Vagina (tissue), 2 donors: ENCODE measurements around the gene GCM1. TPM values are rescaled to one million over a fixed set of nuclear protein-coding genes. Genes with fewer than 3 reads are reported as not detected.

Experiments used
- DNase-seq, 2 donors: peaks; one replicate each; pipeline ENCODE4 v3.0.0-alpha.2; 2017; ENCODE audit errors: extremely low spot score in 2 of 2
- H3K27ac ChIP-seq: fragments of 200-600 bp; sonication (generic); one replicate; pipeline ENCODE4 v1.5.1; 2019
- H3K27me3 ChIP-seq: fragments of 200-600 bp; sonication (generic); one replicate; pipeline ENCODE4 v1.5.1; 2019
- H3K36me3 ChIP-seq, 2 donors: fragments of 200-600 bp; sonication (generic); one replicate each; pipeline ENCODE4 v1.5.1; 2017 to 2019
- H3K4me1 ChIP-seq: fragments of 200-600 bp; sonication (generic); one replicate; pipeline ENCODE4 v1.5.1; 2019
- H3K4me3 ChIP-seq, 2 donors: fragments of 200-600 bp; sonication (generic); 1 replicate in 1 of 2; 2 replicates in 1 of 2; pipeline ENCODE4 v1.5.1; 2016 to 2019
- H3K9me3 ChIP-seq: fragments of 200-600 bp; sonication (generic); one replicate; pipeline ENCODE4 v1.5.1; 2019
- CTCF ChIP-seq, 3 experiments: fragments of 450-650 bp in 2 of 3; fragments of 200-600 bp in 1 of 3; sonication (generic) in 1 of 3; IDR thresholded peaks; one replicate each; pipeline ENCODE4 v1.5.1; 2017 to 2019; ENCODE audit warnings: antibody characterized with exemption in 3 of 3, mild to moderate bottlenecking in 2 of 3, moderate library complexity in 2 of 3
- POLR2A ChIP-seq, 2 donors: fragments of 450-650 bp; IDR thresholded peaks; one replicate each; pipeline ENCODE4 v1.6.1; 2017; ENCODE audit warnings: antibody characterized with exemption in 2 of 2, mild to moderate bottlenecking in 2 of 2, moderate library complexity in 2 of 2
- POLR2AphosphoS5 ChIP-seq, 2 donors: sonication (generic); formaldehyde crosslinking; IDR thresholded peaks; one replicate each; pipeline ENCODE4 v1.9.0; 2017; ENCODE audit warnings: antibody characterized with exemption in 2 of 2, mild to moderate bottlenecking in 2 of 2, low read depth in 1 of 2; ENCODE audit not compliant: insufficient read depth in 1 of 2
- intact Hi-C: fragments of 100-400 bp; cut with DNase I; formaldehyde crosslinking; loops from one replicate; pipeline ENCODE4 v1.15.1; 2023
- total RNA-seq: library from RNA; depleted of rRNA; stranded (reverse); fragments of >200 nt; gene quantifications from one replicate; pipeline ENCODE4 v1.2.3, GENCODE V29; 2016

GCM1 gene
- total RNA-seq, 1 donor from 2014 or later: not detected

- H3K27me3 ChIP-seq: no peaks in the 10 kb centered on the region
- no peaks in the 10 kb centered on the region for H3K36me3 ChIP-seq
- H3K4me1 ChIP-seq: no peaks in the 10 kb centered on the region
- H3K9me3 ChIP-seq: no peaks in the 10 kb centered on the region
- H3K4me3 ChIP-seq: no peak overlapping the region
- no peak overlapping the region for H3K27ac ChIP-seq
- intact Hi-C loops: no loop called here
- no peak for DNase-seq
- no peak for TF ChIP-seq POLR2A (IDR thresholded peaks at IDR 0.05)
- TF ChIP-seq POLR2AphosphoS5 (IDR thresholded peaks at IDR 0.05; ENCODE audit: insufficient read depth in 1 of 2, low read depth in 1 of 2): no peak
- TF ChIP-seq CTCF (IDR thresholded peaks at IDR 0.05): no peak
Observed at GRCh38 chr6:53133961-53134360, 14.7 kb downstream of the GCM1 start.

GRCh38 chr6:53130569-53131290, 17.9 kb downstream of the GCM1 start:
- H3K27ac ChIP-seq: no peak overlapping the region
- no peaks in the 10 kb centered on the region for H3K36me3 ChIP-seq
- no peak for DNase-seq
- no peak overlapping the region for H3K4me3 ChIP-seq
- TF ChIP-seq POLR2A (IDR thresholded peaks at IDR 0.05) (no peak), CTCF (IDR thresholded peaks at IDR 0.05) (no peak), POLR2AphosphoS5 (IDR thresholded peaks at IDR 0.05; ENCODE audit: insufficient read depth in 1 of 2, low read depth in 1 of 2) (no peak)
- H3K27me3 ChIP-seq: no peaks in the 10 kb centered on the region
- no peaks in the 10 kb centered on the region for H3K4me1 ChIP-seq
- no peaks in the 10 kb centered on the region for H3K9me3 ChIP-seq
- intact Hi-C loops: no loop called here

GRCh38 chr6:53128842-53129241, 19.8 kb downstream of the GCM1 start:
- intact Hi-C loops: no loop called here
- Histone ChIP-seq H3K9me3 (no peaks in the 10 kb centered on the region), H3K4me1 (no peaks in the 10 kb centered on the region), H3K27me3 (no peaks in the 10 kb centered on the region), H3K36me3 (no peaks in the 10 kb centered on the region), H3K27ac (no peak overlapping the region), H3K4me3 (no peak overlapping the region)
- TF ChIP-seq POLR2AphosphoS5 (IDR thresholded peaks at IDR 0.05; ENCODE audit: insufficient read depth in 1 of 2, low read depth in 1 of 2) (no peak), POLR2A (IDR thresholded peaks at IDR 0.05) (no peak), CTCF (IDR thresholded peaks at IDR 0.05) (no peak)
- DNase-seq: no peak

GRCh38 chr6:53125276-53125675, 23.4 kb downstream of the GCM1 start:
- H3K9me3 ChIP-seq: no peaks in the 10 kb centered on the region
- no peaks in the 10 kb centered on the region for H3K36me3 ChIP-seq
- intact Hi-C loops: no loop called here
- no peak overlapping the region for H3K27ac ChIP-seq
- no peak overlapping the region for H3K4me3 ChIP-seq
- no peaks in the 10 kb centered on the region for H3K4me1 ChIP-seq
- DNase-seq: no peak
- no peak for TF ChIP-seq CTCF (IDR thresholded peaks at IDR 0.05)
- TF ChIP-seq POLR2A (IDR thresholded peaks at IDR 0.05): no peak
- TF ChIP-seq POLR2AphosphoS5 (IDR thresholded peaks at IDR 0.05; ENCODE audit: insufficient read depth in 1 of 2, low read depth in 1 of 2): no peak
- H3K27me3 ChIP-seq: no peaks in the 10 kb centered on the region

- Histone ChIP-seq H3K4me1 (peaks cover 5% of the 10 kb centered on the region), H3K9me3 (no peaks in the 10 kb centered on the region), H3K36me3 (no peaks in the 10 kb centered on the region), H3K27me3 (no peaks in the 10 kb centered on the region), H3K4me3 (no peak overlapping the region), H3K27ac (no peak overlapping the region)
- TF ChIP-seq POLR2AphosphoS5 (IDR thresholded peaks at IDR 0.05; ENCODE audit: insufficient read depth in 1 of 2, low read depth in 1 of 2) (no peak), POLR2A (IDR thresholded peaks at IDR 0.05) (no peak), CTCF (IDR thresholded peaks at IDR 0.05) (no peak)
- DNase-seq: no peak
- intact Hi-C loops: no loop called here
Observed at GRCh38 chr6:53124131-53124800, 24.4 kb downstream of the GCM1 start.
